Neural crest cell (in vitro differentiated cells): ENCODE measurements around the gene CDH13. TPM values are rescaled to one million over a fixed set of nuclear protein-coding genes. Genes with fewer than 3 reads are reported as not detected.

Source experiments
- DNase-seq: peaks from one replicate; pipeline ENCODE4 v3.0.0; 2021; ENCODE audit warnings: low read depth, mixed read lengths, low spot score
- H3K27ac Mint-ChIP-seq: one replicate; pipeline ENCODE4 v1.8.0; 2021; ENCODE audit warnings: mild to moderate bottlenecking, mixed read lengths; ENCODE audit not compliant: unreplicated experiment
- H3K27me3 Mint-ChIP-seq: 2 replicates; pipeline ENCODE4 v1.8.0; 2021; ENCODE audit warnings: low read depth, mild to moderate bottlenecking, mixed read lengths
- H3K36me3 Mint-ChIP-seq: 2 replicates; pipeline ENCODE4 v1.8.0; 2021; ENCODE audit warnings: low read depth, mild to moderate bottlenecking, mixed read lengths
- H3K4me1 Mint-ChIP-seq: 2 replicates; pipeline ENCODE4 v1.8.0; 2021; ENCODE audit warnings: mixed read lengths
- H3K4me3 Mint-ChIP-seq: one replicate; pipeline ENCODE4 v1.8.0; 2021; ENCODE audit warnings: mild to moderate bottlenecking, mixed read lengths
- H3K9me3 Mint-ChIP-seq: 2 replicates; pipeline ENCODE4 v1.8.0; 2021; ENCODE audit warnings: mixed read lengths
- CTCF ChIP-seq: fragments of 200-600 bp; sonication (generic); conservative IDR thresholded peaks from 2 replicates; pipeline ENCODE4 v1.5.0; 2021; ENCODE audit warnings: antibody characterized with exemption, mild to moderate bottlenecking
- total RNA-seq: library from RNA; stranded (reverse); gene quantifications from 2 replicates; pipeline ENCODE4 v1.2.1, GENCODE V29; 2021

Gene CDH13
- total RNA-seq, 1 donor from 2014 or later = 1.1 TPM

GRCh38 chr16:83806731-83807130, 1180.0 kb downstream of the CDH13 start:
- Mint-ChIP-seq H3K27me3 (peaks cover 13% of the 10 kb centered on the region), H3K4me1 (peaks cover 31% of the 10 kb centered on the region), H3K9me3 (peaks cover 4% of the 10 kb centered on the region), H3K4me3 (peak overlapping the region; percentile 99), H3K36me3 (peaks cover 9% of the 10 kb centered on the region), H3K27ac (no peak overlapping the region)
- no peak for TF ChIP-seq CTCF
- no peak for DNase-seq

DNA sequence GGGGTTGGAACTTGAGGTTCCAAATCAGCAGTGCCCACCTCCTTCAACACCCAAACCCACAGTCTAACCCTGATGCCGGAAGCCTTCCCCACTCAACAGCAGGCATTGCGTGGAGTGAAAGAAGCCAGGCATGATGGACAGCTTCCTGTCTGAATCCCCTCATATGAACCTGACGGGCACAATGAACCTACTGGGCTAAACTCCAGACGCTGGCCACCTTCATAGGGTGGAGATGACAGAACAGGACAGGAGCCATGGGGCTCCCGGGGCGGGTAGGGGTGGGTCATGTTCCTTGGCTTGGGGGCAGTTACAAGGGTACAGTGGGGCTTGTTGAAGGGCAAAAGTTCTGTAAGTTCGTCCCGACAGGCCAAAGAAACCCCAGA, 1180.5 kb downstream of the CDH13 start:
- H3K9me3 Mint-ChIP-seq = peaks cover 4% of the 10 kb centered on the region
- DNase-seq = no peak
- peaks cover 31% of the 10 kb centered on the region for H3K4me1 Mint-ChIP-seq
- peaks cover 9% of the 10 kb centered on the region for H3K36me3 Mint-ChIP-seq
- peak overlapping the region; percentile 99 for H3K4me3 Mint-ChIP-seq
- H3K27me3 Mint-ChIP-seq = peaks cover 10% of the 10 kb centered on the region
- no peak overlapping the region for H3K27ac Mint-ChIP-seq
- no peak for TF ChIP-seq CTCF

DNA sequence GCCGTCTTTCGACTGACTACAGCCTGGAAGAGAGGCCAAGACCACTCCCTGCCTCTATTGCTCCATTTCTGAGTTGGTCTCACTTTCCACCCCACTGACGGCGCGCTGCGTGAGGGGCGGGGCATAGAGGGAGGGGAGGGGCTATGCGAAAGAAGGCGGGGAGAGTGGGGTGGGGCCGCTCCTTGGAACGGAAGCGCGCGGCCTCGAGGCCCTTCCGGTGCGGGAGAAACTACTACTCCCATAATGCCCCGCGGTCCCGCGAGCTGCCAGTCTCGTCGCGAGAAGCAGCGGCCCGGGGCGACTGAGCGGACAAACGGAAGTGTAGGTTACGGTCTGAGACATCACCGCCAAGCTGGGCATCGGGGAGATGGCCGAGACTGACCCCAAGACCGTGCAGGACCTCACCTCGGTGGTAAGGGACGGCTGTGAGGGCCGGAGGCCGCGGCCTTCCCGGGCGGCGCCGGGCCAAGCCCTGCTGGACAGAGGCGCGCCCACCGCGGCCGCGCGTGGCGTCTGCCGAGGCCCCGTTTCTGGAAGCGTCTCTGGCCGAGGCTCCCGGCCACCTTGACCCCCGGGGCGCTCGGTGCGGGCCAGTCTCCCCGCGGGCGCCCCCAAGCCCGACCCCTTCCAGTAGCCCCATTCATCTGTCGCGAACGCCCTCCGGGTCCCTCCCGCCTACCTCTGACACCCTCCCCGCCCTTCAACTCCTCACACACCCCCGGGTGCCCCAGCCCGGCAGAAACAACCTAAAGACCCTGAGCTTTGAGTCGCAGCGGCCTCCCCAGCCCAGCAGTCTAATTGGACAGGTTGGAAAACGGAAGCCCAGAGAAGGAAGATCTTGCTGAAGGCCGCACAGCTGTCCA, 1181.2 kb downstream of the CDH13 start, which contains the start of gene HSBP1:
TSS of gene HSBP1 (plus strand) at position 269 of the 863 bp plus-strand sequence. CDS start at position 368, 99 bp downstream.
- Mint-ChIP-seq H3K27ac (peak within 1 kb of the TSS; percentile 92), H3K9me3 (peaks cover 4% of the 10 kb centered on the region), H3K27me3 (peaks cover 6% of the 10 kb centered on the region), H3K4me3 (peak within 1 kb of the TSS; percentile 99), H3K36me3 (peaks cover 15% of the 10 kb centered on the region), H3K4me1 (peaks cover 35% of the 10 kb centered on the region)
- no peak for TF ChIP-seq CTCF
- peak; percentile 92 for DNase-seq

DNA sequence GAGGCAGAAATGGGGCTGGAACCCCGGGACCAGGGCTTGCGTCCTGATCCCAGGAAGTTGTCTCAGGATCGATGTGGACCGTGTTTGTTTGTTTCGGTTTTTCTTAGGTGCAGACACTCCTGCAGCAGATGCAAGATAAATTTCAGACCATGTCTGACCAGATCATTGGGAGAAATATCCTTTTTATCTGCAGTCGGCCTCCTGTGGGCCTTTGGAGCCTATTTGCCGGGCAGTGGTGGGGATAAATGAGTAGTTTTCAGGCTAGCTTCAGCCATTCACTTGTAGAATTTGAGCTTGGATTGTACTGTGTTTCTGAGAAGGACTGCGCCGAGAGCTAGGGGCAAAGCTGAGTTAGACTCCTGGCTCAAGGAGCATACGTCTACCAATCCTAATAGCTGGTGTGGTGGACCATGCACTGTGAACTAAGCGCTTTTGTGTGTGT, 1181.8 kb downstream of the CDH13 start:
- Mint-ChIP-seq H3K9me3 (peaks cover 4% of the 10 kb centered on the region), H3K27me3 (peaks cover 4% of the 10 kb centered on the region), H3K4me3 (peak overlapping the region; percentile 99), H3K4me1 (peaks cover 41% of the 10 kb centered on the region), H3K27ac (peak overlapping the region; percentile 92), H3K36me3 (peaks cover 15% of the 10 kb centered on the region)
- no peak for DNase-seq
- TF ChIP-seq CTCF = no peak

GRCh38 chr16:83809092-83809491, 1182.3 kb downstream of the CDH13 start:
- Mint-ChIP-seq H3K36me3 (peaks cover 15% of the 10 kb centered on the region), H3K4me1 (peaks cover 44% of the 10 kb centered on the region), H3K9me3 (peaks cover 4% of the 10 kb centered on the region), H3K4me3 (peak overlapping the region; percentile 99), H3K27me3 (peaks cover 1% of the 10 kb centered on the region), H3K27ac (no peak overlapping the region)
- TF ChIP-seq CTCF = no peak
- no peak for DNase-seq
